Mesenchymal stem cell (in vitro differentiated cells and primary cell): ENCODE data around the gene COG6. TPM values are rescaled to one million over a fixed set of nuclear protein-coding genes. Genes with fewer than 3 reads are reported as not detected.
A peak's percentile ranks its signal among the peaks of the same experiment; 100 is the strongest.

Experiments
- DNase-seq: peaks from one replicate; pipeline ENCODE4 v3.0.0-alpha.2; 2013
- H2AFZ ChIP-seq: one replicate; pipeline ENCODE4 v1.6.1; 2013; ENCODE audit warnings: low read depth, mild to moderate bottlenecking, control low read depth, inconsistent platforms, low read length, moderate library complexity
- H2AK5ac ChIP-seq: 2 replicates; pipeline ENCODE4 v1.6.1; 2013; ENCODE audit warnings: low read length, moderate library complexity, mild to moderate bottlenecking, inconsistent platforms; ENCODE audit not compliant: severe bottlenecking
- H2BK120ac ChIP-seq: one replicate; pipeline ENCODE4 v1.6.1; 2013; ENCODE audit warnings: low read depth, mild to moderate bottlenecking, inconsistent platforms, low read length, moderate library complexity
- H2BK12ac ChIP-seq, 2 experiments: one replicate each; pipeline ENCODE4 v1.6.1; 2013; ENCODE audit warnings: inconsistent platforms in 2 of 2, low read length in 2 of 2, mild to moderate bottlenecking in 2 of 2, moderate library complexity in 2 of 2, control low read depth in 1 of 2
- H2BK15ac ChIP-seq: one replicate; pipeline ENCODE4 v1.6.1; 2013; ENCODE audit warnings: mild to moderate bottlenecking, low read depth, inconsistent platforms; ENCODE audit not compliant: poor library complexity, severe bottlenecking
- H2BK5ac ChIP-seq: 2 replicates; pipeline ENCODE4 v1.6.1; 2013; ENCODE audit warnings: low read depth, mild to moderate bottlenecking, low read length, control low read depth, inconsistent platforms; ENCODE audit not compliant: poor library complexity, severe bottlenecking
- H3K14ac ChIP-seq, 2 experiments: one replicate each; pipeline ENCODE4 v1.6.1; 2013; ENCODE audit warnings: inconsistent platforms in 2 of 2, low read length in 2 of 2, control low read depth in 1 of 2, mild to moderate bottlenecking in 1 of 2, moderate library complexity in 1 of 2
- H3K18ac ChIP-seq, 2 experiments: one replicate each; pipeline ENCODE4 v1.6.1; 2013; ENCODE audit warnings: inconsistent platforms in 2 of 2, low read length in 2 of 2, control low read depth in 1 of 2, low read depth in 1 of 2, mild to moderate bottlenecking in 1 of 2
- H3K23ac ChIP-seq, 2 experiments: one replicate each; pipeline ENCODE4 v1.6.1; 2013; ENCODE audit warnings: inconsistent platforms in 2 of 2, low read length in 2 of 2, mild to moderate bottlenecking in 2 of 2, moderate library complexity in 2 of 2, control low read depth in 1 of 2
- H3K27ac ChIP-seq: 2 replicates; pipeline ENCODE4 v1.5.1; 2013; ENCODE audit warnings: mild to moderate bottlenecking, moderate library complexity, low read length, control low read depth, inconsistent platforms; ENCODE audit not compliant: poor library complexity, severe bottlenecking
- H3K27me3 ChIP-seq, 2 experiments: 2 replicates each; pipeline versions ENCODE4 v1.6.1 to v1.7.0; 2013; ENCODE audit warnings: low read length in 2 of 2, mild to moderate bottlenecking in 2 of 2, moderate library complexity in 2 of 2, control low read depth in 1 of 2, inconsistent platforms in 1 of 2; ENCODE audit not compliant: control insufficient read depth in 1 of 2, insufficient read depth in 1 of 2
- H3K36me3 ChIP-seq, 2 experiments: 2 replicates each; pipeline versions ENCODE4 v1.6.1 to v1.7.0; 2013; ENCODE audit warnings: low read length in 2 of 2, control low read depth in 1 of 2, inconsistent platforms in 1 of 2, low read depth in 1 of 2, mild to moderate bottlenecking in 1 of 2; ENCODE audit not compliant: insufficient read depth in 2 of 2, control insufficient read depth in 1 of 2
- H3K4ac ChIP-seq, 2 experiments: one replicate each; pipeline ENCODE4 v1.6.1; 2013; ENCODE audit warnings: inconsistent platforms in 2 of 2, low read length in 2 of 2, mild to moderate bottlenecking in 2 of 2, moderate library complexity in 2 of 2, control low read depth in 1 of 2, low read depth in 1 of 2
- H3K4me1 ChIP-seq: 2 replicates; pipeline ENCODE4 v1.6.1; 2013; ENCODE audit warnings: low read depth, low read length, control low read depth; ENCODE audit not compliant: control insufficient read depth, insufficient read depth
- H3K4me2 ChIP-seq: 2 replicates; pipeline ENCODE4 v1.6.1; 2013; ENCODE audit warnings: low read length, mild to moderate bottlenecking, inconsistent platforms; ENCODE audit not compliant: poor library complexity, severe bottlenecking
- H3K4me3 ChIP-seq, 2 experiments: 2 replicates each; pipeline versions ENCODE4 v1.5.1 to v1.7.0; 2013; ENCODE audit warnings: low read length in 2 of 2, mild to moderate bottlenecking in 2 of 2, control low read depth in 1 of 2, low read depth in 1 of 2; ENCODE audit not compliant: insufficient read depth in 1 of 2
- H3K79me1 ChIP-seq: replicated peaks from 2 replicates; pipeline ENCODE4 v1.6.1; 2013; ENCODE audit warnings: mild to moderate bottlenecking, control low read depth, low read length, inconsistent platforms; ENCODE audit not compliant: poor library complexity, severe bottlenecking
- H3K9ac ChIP-seq: 2 replicates; pipeline ENCODE4 v1.7.0; 2013; ENCODE audit warnings: mild to moderate bottlenecking, low read length, moderate library complexity
- H3K9me3 ChIP-seq: 2 replicates; pipeline ENCODE4 v1.7.0; 2013; ENCODE audit warnings: mild to moderate bottlenecking, low read length; ENCODE audit not compliant: control insufficient read depth
- H4K8ac ChIP-seq: one replicate; pipeline ENCODE4 v1.6.1; 2013; ENCODE audit warnings: inconsistent platforms, mild to moderate bottlenecking, low read length, moderate library complexity
- H4K91ac ChIP-seq: one replicate; pipeline ENCODE4 v1.6.1; 2013; ENCODE audit warnings: mild to moderate bottlenecking, low read length, inconsistent platforms
- WGBS: methylation state at CpG from one replicate; pipeline ENCODE4 v1.1.7; 2013; ENCODE audit warnings: mixed read lengths; 5-methylcytosine and 5-hydroxymethylcytosine counted together
- polyA plus RNA-seq, 2 experiments: library from polyadenylated mRNA; stranded (reverse); fragments of 200-250 nt; gene quantifications; one replicate each; pipeline ENCODE4 v1.2.3, GENCODE V29; 2013

Gene COG6
- 21.2 TPM for polyA plus RNA-seq (2013, experiment 1 of 2)
- polyA plus RNA-seq (2013, experiment 2 of 2) = 21.7 TPM

DNA sequence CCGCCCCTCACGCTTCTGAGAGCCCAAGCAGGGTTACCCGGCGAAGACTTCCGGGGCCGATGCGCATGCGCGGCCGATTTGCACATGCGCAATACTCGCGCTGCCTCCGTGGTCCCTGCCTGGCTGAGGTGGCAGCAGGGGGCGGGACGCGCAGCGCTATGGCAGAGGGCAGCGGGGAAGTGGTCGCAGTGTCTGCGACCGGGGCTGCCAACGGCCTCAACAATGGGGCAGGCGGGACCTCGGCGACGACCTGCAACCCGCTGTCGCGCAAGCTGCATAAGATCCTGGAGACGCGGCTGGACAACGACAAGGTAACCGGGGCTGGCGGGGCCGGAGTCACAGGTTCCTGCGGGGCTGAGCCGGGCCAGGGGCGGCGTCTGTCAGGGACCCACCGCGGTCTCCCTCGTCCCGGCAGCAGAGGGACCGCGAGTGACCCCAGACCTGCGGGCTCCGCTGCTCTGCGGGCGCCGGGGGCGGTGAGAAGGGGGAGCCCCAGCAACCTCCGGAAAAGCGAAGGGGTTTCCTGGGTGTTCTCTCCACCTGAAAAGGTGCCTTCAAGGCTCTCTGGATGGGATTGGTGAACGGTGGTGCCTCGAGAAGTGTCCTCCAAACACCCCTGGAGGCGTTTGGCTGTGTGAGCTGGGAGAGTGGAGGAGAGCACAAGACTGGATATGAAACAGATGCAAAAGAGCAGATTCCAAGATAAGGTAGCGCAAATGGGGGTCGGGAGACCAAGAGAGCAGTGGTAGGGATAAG is at the start of gene COG6:
Gene COG6, plus strand, starts transcription at position 94 of the 756 bp plus-strand sequence. Its CDS starts 65 bp downstream, at position 159.
- Histone ChIP-seq H3K9me3 (no peaks in the 10 kb centered on the region), H4K8ac (peak within 1 kb of the TSS; percentile 98), H3K4me2 (peak within 1 kb of the TSS; percentile 83), H3K4me3 (peak within 1 kb of the TSS; percentile 88 to 92), H3K23ac (peak within 1 kb of the TSS in 1 of 2 experiments; percentile 37), H2BK5ac (no peak within 1 kb of the TSS), H3K9ac (peak within 1 kb of the TSS; percentile 85), H3K18ac (peak within 1 kb of the TSS; percentile 56 to 87), H3K27ac (no peak within 1 kb of the TSS), H3K4ac (peak within 1 kb of the TSS; percentile 56 to 86), H3K36me3 (peaks cover 0 to 16% of the 10 kb centered on the region in 2 experiments), H3K4me1 (peaks cover 1% of the 10 kb centered on the region), H3K79me1 (peaks cover 8% of the 10 kb centered on the region), H2BK120ac (peak within 1 kb of the TSS; percentile 52), H4K91ac (peak within 1 kb of the TSS; percentile 14), H2BK15ac (no peak within 1 kb of the TSS), H2AFZ (peak within 1 kb of the TSS; percentile 63), H2BK12ac (no peak within 1 kb of the TSS), H3K14ac (peak within 1 kb of the TSS in 1 of 2 experiments; percentile 80), H3K27me3 (no peaks in the 10 kb centered on the region), H2AK5ac (no peak within 1 kb of the TSS)
- peak; percentile 86 for DNase-seq
- 1% methylated on average over 59 of the region's 59 CpGs for WGBS

GRCh38 chr13:39605677-39606320 is 49.7 kb upstream of the COG6 start:
- Histone ChIP-seq H3K36me3 (peaks cover 0 to 9% of the 10 kb centered on the region in 2 experiments), H3K18ac (no peak overlapping the region), H3K27me3 (no peaks in the 10 kb centered on the region), H3K27ac (no peak overlapping the region), H2AFZ (no peak overlapping the region), H3K4me1 (peaks cover 2% of the 10 kb centered on the region), H2BK15ac (no peak overlapping the region), H2BK12ac (no peak overlapping the region), H4K8ac (no peak overlapping the region), H3K4me3 (no peak overlapping the region), H3K79me1 (peaks cover 10% of the 10 kb centered on the region), H3K4me2 (no peak overlapping the region), H2BK120ac (no peak overlapping the region), H3K9ac (no peak overlapping the region), H4K91ac (no peak overlapping the region), H3K14ac (no peak overlapping the region), H3K4ac (no peak overlapping the region), H2AK5ac (no peak overlapping the region), H3K9me3 (no peaks in the 10 kb centered on the region), H2BK5ac (no peak overlapping the region), H3K23ac (no peak overlapping the region)
- 92% methylated on average over 2 of the region's 3 CpGs for WGBS
- no peak for DNase-seq

- Histone ChIP-seq H3K4me2 (no peak overlapping the region), H3K4me1 (no peaks in the 10 kb centered on the region), H2BK5ac (no peak overlapping the region), H3K9ac (no peak overlapping the region), H2BK15ac (no peak overlapping the region), H2BK12ac (no peak overlapping the region), H3K18ac (no peak overlapping the region), H3K23ac (no peak overlapping the region), H2AK5ac (no peak overlapping the region), H3K36me3 (peaks cover 0 to 4% of the 10 kb centered on the region in 2 experiments), H2BK120ac (no peak overlapping the region), H2AFZ (no peak overlapping the region), H3K14ac (no peak overlapping the region), H3K9me3 (no peaks in the 10 kb centered on the region), H3K27ac (no peak overlapping the region), H3K79me1 (no peaks in the 10 kb centered on the region), H4K91ac (no peak overlapping the region), H3K4me3 (no peak overlapping the region), H3K27me3 (peaks cover 0 to 4% of the 10 kb centered on the region in 2 experiments), H4K8ac (no peak overlapping the region), H3K4ac (no peak overlapping the region)
- WGBS = 99% methylated on average over 4 of the region's 4 CpGs
- no peak for DNase-seq
Observed at GRCh38 chr13:39607876-39608275, 47.6 kb upstream of the COG6 start.

DNA sequence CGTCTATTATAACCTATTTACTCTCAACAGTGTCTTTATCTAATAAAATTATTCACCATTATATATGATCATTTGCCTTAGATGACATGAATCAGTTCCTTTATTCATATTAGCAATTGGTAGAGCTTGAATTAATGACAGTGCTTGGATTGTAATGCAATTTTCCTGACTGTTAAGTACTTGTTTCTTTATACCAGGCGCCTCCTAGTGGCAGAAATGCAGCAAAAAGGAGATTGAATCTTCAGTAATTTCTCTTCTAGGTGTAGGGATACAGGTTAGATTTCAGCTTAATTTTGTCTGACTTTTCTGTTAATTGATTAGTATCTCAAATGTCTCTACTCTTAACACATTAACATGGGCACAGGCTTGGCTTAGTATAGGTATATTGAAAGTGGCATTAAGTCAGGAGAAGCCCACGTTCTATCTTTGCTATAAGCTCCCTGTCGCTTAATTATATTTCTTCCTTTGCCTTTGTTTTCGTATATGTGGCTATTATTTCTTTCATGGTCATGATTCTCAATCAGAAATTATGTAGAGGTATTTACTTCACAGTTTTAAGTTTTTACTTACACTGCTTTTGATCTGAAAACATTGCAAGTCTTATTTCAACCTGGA is 43.3 kb upstream of the COG6 start:
- no peak overlapping the region for H2BK12ac ChIP-seq
- no peak overlapping the region for H3K27ac ChIP-seq
- no peak overlapping the region for H3K4ac ChIP-seq
- H3K18ac ChIP-seq = no peak overlapping the region
- H3K9me3 ChIP-seq = no peaks in the 10 kb centered on the region
- H3K4me3 ChIP-seq = no peak overlapping the region
- no peak overlapping the region for H3K4me2 ChIP-seq
- H3K14ac ChIP-seq = no peak overlapping the region
- H3K9ac ChIP-seq = no peak overlapping the region
- H3K36me3 ChIP-seq = no peaks in the 10 kb centered on the region
- H2BK120ac ChIP-seq = no peak overlapping the region
- H4K91ac ChIP-seq = no peak overlapping the region
- H2BK15ac ChIP-seq = no peak overlapping the region
- DNase-seq = peak; percentile 76
- H3K79me1 ChIP-seq = no peaks in the 10 kb centered on the region
- no peak overlapping the region for H4K8ac ChIP-seq
- peaks cover 0 to 4% of the 10 kb centered on the region in 2 experiments for H3K27me3 ChIP-seq
- no peak overlapping the region for H2AK5ac ChIP-seq
- H3K23ac ChIP-seq = no peak overlapping the region
- WGBS = 61% methylated on average over 3 of the region's 5 CpGs
- no peaks in the 10 kb centered on the region for H3K4me1 ChIP-seq
- no peak overlapping the region for H2BK5ac ChIP-seq
- no peak overlapping the region for H2AFZ ChIP-seq
